Activated CD4-positive, alpha-beta T cell treated with anti-CD3 and anti-CD28 coated beads, Interleukin-2, amount 50 U/mL, for 1 hour (primary cell): Measurements from ENCODE around the gene ATP1B1.
"Not testable (repeated sequence)": the region's sequence is repeated elsewhere in the genome, so short reads cannot be mapped to it uniquely, and the experiment has no call there.

Source experiments
- DNase-seq: peaks from one replicate; pipeline ENCODE4 v3.0.0-alpha.2; 2020

Gene ATP1B1

GRCh38 chr1:169118227-169118626 lies 11.7 kb downstream of the ATP1B1 start:
- no peak for DNase-seq

- DNase-seq = no peak
These were observed 12.9 kb downstream of the ATP1B1 start for GRCh38 chr1:169119405-169119804.

- DNase-seq = no peak
These were observed 13.6 kb downstream of the ATP1B1 start for GRCh38 chr1:169120066-169120465.

GRCh38 chr1:169121146-169121923 lies 14.8 kb downstream of the ATP1B1 start:
- no peak for DNase-seq

GRCh38 chr1:169122976-169123375 lies 16.5 kb downstream of the ATP1B1 start:
- no peak for DNase-seq

- DNase-seq = no peak
These were observed 18.0 kb downstream of the ATP1B1 start for GRCh38 chr1:169124459-169124858.

GRCh38 chr1:169125597-169125996 lies 19.1 kb downstream of the ATP1B1 start:
- not testable (repeated sequence) for DNase-seq

- DNase-seq = no peak
These were observed 19.8 kb downstream of the ATP1B1 start for GRCh38 chr1:169126335-169126734.

GRCh38 chr1:169127305-169127704 lies 20.8 kb downstream of the ATP1B1 start:
- DNase-seq = no peak

- no peak for DNase-seq
These were observed 22.1 kb downstream of the ATP1B1 start for GRCh38 chr1:169128562-169128961.

GRCh38 chr1:169129109-169129784 lies 22.8 kb downstream of the ATP1B1 start:
- no peak for DNase-seq

- DNase-seq = no peak
These were observed 24.2 kb downstream of the ATP1B1 start for GRCh38 chr1:169130683-169131082.

- no peak for DNase-seq
These were observed 26.2 kb downstream of the ATP1B1 start for GRCh38 chr1:169132512-169133227.

GRCh38 chr1:169133228-169133576 lies 26.7 kb downstream of the ATP1B1 start:
- DNase-seq = no peak

GRCh38 chr1:169133801-169134502 lies 27.5 kb downstream of the ATP1B1 start:
- DNase-seq = no peak

GRCh38 chr1:169137357-169137756 lies 30.9 kb downstream of the ATP1B1 start:
- no peak for DNase-seq

GRCh38 chr1:169138866-169139670 lies 32.6 kb downstream of the ATP1B1 start:
- no peak for DNase-seq

- DNase-seq = no peak
These were observed 34.9 kb downstream of the ATP1B1 start for GRCh38 chr1:169141356-169141755.

- DNase-seq = no peak
These were observed 35.6 kb downstream of the ATP1B1 start for GRCh38 chr1:169142129-169142528.

- DNase-seq = no peak
These were observed 36.9 kb downstream of the ATP1B1 start for GRCh38 chr1:169143346-169143745.

- no peak for DNase-seq
These were observed 37.5 kb downstream of the ATP1B1 start for GRCh38 chr1:169143984-169144383.

- DNase-seq = no peak
These were observed 38.6 kb downstream of the ATP1B1 start for GRCh38 chr1:169144941-169145626.
